Spinal cord (tissue), 10 donors: Measurements from ENCODE around the gene FCN2. TPM values are rescaled to one million over a fixed set of nuclear protein-coding genes. Genes with fewer than 3 reads are reported as not detected.

Source experiments
- DNase-seq, 6 donors: peaks; one replicate each; pipeline versions ENCODE4 v3.0.0 to v3.0.0-alpha.2; 2013 to 2015; ENCODE audit warnings: low spot score in 6 of 6, low read depth in 4 of 6
- H3K27ac ChIP-seq: one replicate; pipeline ENCODE4 v1.5.1; 2013; ENCODE audit warnings: low read depth, low read length, control low read depth
- H3K27me3 ChIP-seq: one replicate; pipeline ENCODE4 v1.6.1; 2013; ENCODE audit warnings: low read length; ENCODE audit not compliant: control insufficient read depth, insufficient read depth
- H3K36me3 ChIP-seq: one replicate; pipeline ENCODE4 v1.6.1; 2013; ENCODE audit warnings: low read length; ENCODE audit not compliant: control insufficient read depth, insufficient read depth
- H3K4me1 ChIP-seq: one replicate; pipeline ENCODE4 v1.6.1; 2013; ENCODE audit warnings: low read length; ENCODE audit not compliant: control insufficient read depth, insufficient read depth
- H3K4me3 ChIP-seq: one replicate; pipeline ENCODE4 v1.5.1; 2013; ENCODE audit warnings: low read depth, low read length, control low read depth
- H3K9me3 ChIP-seq: one replicate; pipeline ENCODE4 v1.6.1; 2013; ENCODE audit warnings: low read length; ENCODE audit not compliant: control insufficient read depth, insufficient read depth
- WGBS: methylation state at CpG from one replicate; pipeline ENCODE4 v1.1.5; 2013; ENCODE audit warnings: missing lambda C conversion rate; ENCODE audit not compliant: insufficient coverage; 5-methylcytosine and 5-hydroxymethylcytosine counted together
- long read RNA-seq, 4 donors: transcript quantifications; one replicate each; lab custom pipeline, GENCODE V29; 2026
- polyA plus RNA-seq, 2 donors: library from polyadenylated mRNA; unstranded; fragments of 120-200 nt; gene quantifications; one replicate each; pipeline ENCODE4 v1.2.1, GENCODE V29; 2013; ENCODE audit not compliant: insufficient read length in 2 of 2
- total RNA-seq, 2 donors: library from RNA; depleted of rRNA in 1 of 2; stranded (reverse); fragments of 120-200 nt in 1 of 2; fragments of >200 nt in 1 of 2; gene quantifications; one replicate each; pipeline versions ENCODE4 v1.2.3 to v1.2.4, GENCODE V29; 2013 to 2014
- donor health status: healthy.

Gene FCN2
- total RNA-seq (not detected), polyA plus RNA-seq (not detected)
- long read RNA-seq, donor 1, partial matches to known transcripts = 0 of 1 reads
- long read RNA-seq, donor 1, other reads (novel, unspliced or antisense) = 0 of 1 reads
- long read RNA-seq, donor 2 = 0 reads
- long read RNA-seq, donor 3 = 0 reads
- long read RNA-seq, donor 4 = 0 reads

- Histone ChIP-seq H3K4me1 (peaks cover 6% of the 10 kb centered on the region), H3K9me3 (no peaks in the 10 kb centered on the region), H3K36me3 (no peaks in the 10 kb centered on the region), H3K27ac (no peak within 1 kb of the TSS), H3K4me3 (no peak within 1 kb of the TSS), H3K27me3 (no peaks in the 10 kb centered on the region)
- WGBS = 78% methylated on average over 25 of the region's 25 CpGs
- DNase-seq = peak in 1 of 6 donors; percentile 7
Measured at GRCh38 chr9:134880484-134881312, at the start of gene FCN2. TSS of gene FCN2 (plus strand) at chr9:134880810. CDS start at chr9:134880822, 12 bp downstream.

- H3K27me3 ChIP-seq = no peaks in the 10 kb centered on the region
- H3K4me3 ChIP-seq = no peak overlapping the region
- no peaks in the 10 kb centered on the region for H3K4me1 ChIP-seq
- no peak overlapping the region for H3K27ac ChIP-seq
- peaks cover 47% of the 10 kb centered on the region for H3K36me3 ChIP-seq
- WGBS = 87% methylated on average over 20 of the region's 21 CpGs
- H3K9me3 ChIP-seq = no peaks in the 10 kb centered on the region
- DNase-seq = no peak
Measured at GRCh38 chr9:134830926-134831720, 49.5 kb upstream of the FCN2 start.

GRCh38 chr9:134832471-134832870 lies 48.1 kb upstream of the FCN2 start:
- Histone ChIP-seq H3K4me3 (no peak overlapping the region), H3K4me1 (no peaks in the 10 kb centered on the region), H3K27me3 (no peaks in the 10 kb centered on the region), H3K9me3 (no peaks in the 10 kb centered on the region), H3K36me3 (peaks cover 45% of the 10 kb centered on the region), H3K27ac (no peak overlapping the region)
- WGBS = 92% methylated on average over 18 of the region's 19 CpGs
- DNase-seq = no peak

GRCh38 chr9:134833294-134833880 lies 47.2 kb upstream of the FCN2 start:
- no peaks in the 10 kb centered on the region for H3K9me3 ChIP-seq
- no peak overlapping the region for H3K4me3 ChIP-seq
- no peak overlapping the region for H3K27ac ChIP-seq
- 74% methylated on average over 11 of the region's 11 CpGs for WGBS
- no peaks in the 10 kb centered on the region for H3K27me3 ChIP-seq
- H3K36me3 ChIP-seq = peaks cover 38% of the 10 kb centered on the region
- peaks cover 2% of the 10 kb centered on the region for H3K4me1 ChIP-seq
- no peak for DNase-seq

GRCh38 chr9:134834217-134834956 lies 46.2 kb upstream of the FCN2 start:
- WGBS = 87% methylated on average over 15 of the region's 20 CpGs
- H3K27ac ChIP-seq = no peak overlapping the region
- peaks cover 12% of the 10 kb centered on the region for H3K4me1 ChIP-seq
- no peak for DNase-seq
- no peaks in the 10 kb centered on the region for H3K27me3 ChIP-seq
- no peak overlapping the region for H3K4me3 ChIP-seq
- H3K36me3 ChIP-seq = peaks cover 31% of the 10 kb centered on the region
- H3K9me3 ChIP-seq = no peaks in the 10 kb centered on the region

- Histone ChIP-seq H3K4me3 (no peak overlapping the region), H3K27me3 (no peaks in the 10 kb centered on the region), H3K4me1 (peaks cover 18% of the 10 kb centered on the region), H3K36me3 (peaks cover 25% of the 10 kb centered on the region), H3K27ac (no peak overlapping the region), H3K9me3 (no peaks in the 10 kb centered on the region)
- DNase-seq = no peak
- WGBS = 96% methylated on average over 18 of the region's 25 CpGs
Measured at GRCh38 chr9:134834957-134835419, 45.6 kb upstream of the FCN2 start.

- Histone ChIP-seq H3K36me3 (peaks cover 21% of the 10 kb centered on the region), H3K9me3 (no peaks in the 10 kb centered on the region)
Measured at GRCh38 chr9:134835448-134835847, 45.2 kb upstream of the FCN2 start.

GRCh38 chr9:134835987-134836386 lies 44.6 kb upstream of the FCN2 start:
- Histone ChIP-seq H3K27ac (no peak overlapping the region), H3K36me3 (peaks cover 22% of the 10 kb centered on the region), H3K27me3 (no peaks in the 10 kb centered on the region), H3K4me3 (no peak overlapping the region), H3K4me1 (peaks cover 20% of the 10 kb centered on the region), H3K9me3 (no peaks in the 10 kb centered on the region)
- no peak for DNase-seq
- 83% methylated on average over 11 of the region's 13 CpGs for WGBS

More at GRCh38 chr9:134835448-134835847, 45.2 kb upstream of the FCN2 start:
- Histone ChIP-seq H3K4me3 (no peak overlapping the region), H3K4me1 (peaks cover 20% of the 10 kb centered on the region), H3K27ac (no peak overlapping the region), H3K27me3 (no peaks in the 10 kb centered on the region)
- 92% methylated on average over 14 of the region's 16 CpGs for WGBS
- no peak for DNase-seq
